Inferior parietal cortex (tissue), 1 donor: ENCODE measurements around the gene HMGCR.

Experiments
- DNase-seq: peaks from one replicate; pipeline ENCODE4 v3.0.0-alpha.2; 2016; ENCODE audit errors: extremely low spot score

HMGCR gene

DNA sequence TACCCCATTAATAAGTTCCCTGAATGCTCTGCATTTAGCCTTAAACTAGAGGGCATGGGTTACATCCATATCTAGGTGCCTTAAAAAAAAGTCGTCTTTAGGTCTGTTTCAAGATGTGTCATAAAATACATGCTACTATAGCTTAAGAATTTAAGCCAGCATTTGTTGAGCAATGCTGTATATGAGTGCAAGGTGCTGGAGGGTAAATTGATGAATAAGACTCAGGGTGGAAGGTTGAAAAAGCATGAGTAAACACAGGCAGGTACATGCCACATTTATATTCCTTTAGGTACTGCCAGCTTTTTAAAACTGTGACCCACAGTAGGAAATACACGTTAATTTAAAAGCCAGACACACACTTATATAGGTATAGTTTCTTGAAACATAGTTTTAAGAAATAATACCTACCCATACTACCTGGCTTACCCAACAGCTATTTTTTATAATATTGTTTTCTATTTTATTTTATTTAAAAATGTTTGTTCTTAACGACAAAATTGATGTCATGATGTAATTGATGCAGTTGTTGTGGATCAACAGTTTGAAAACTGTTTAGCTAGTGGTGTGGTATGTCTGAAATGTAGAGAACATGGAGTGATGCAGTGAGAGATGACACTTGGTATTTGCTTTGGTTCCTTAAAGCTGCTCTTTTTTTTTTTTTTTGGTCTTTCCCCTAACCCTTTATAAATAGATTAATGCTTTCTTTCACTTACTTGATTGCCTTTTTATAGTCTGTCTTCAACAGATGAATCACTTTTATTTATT, 3.9 kb downstream of the HMGCR start:
- DNase-seq, result no peak

DNA sequence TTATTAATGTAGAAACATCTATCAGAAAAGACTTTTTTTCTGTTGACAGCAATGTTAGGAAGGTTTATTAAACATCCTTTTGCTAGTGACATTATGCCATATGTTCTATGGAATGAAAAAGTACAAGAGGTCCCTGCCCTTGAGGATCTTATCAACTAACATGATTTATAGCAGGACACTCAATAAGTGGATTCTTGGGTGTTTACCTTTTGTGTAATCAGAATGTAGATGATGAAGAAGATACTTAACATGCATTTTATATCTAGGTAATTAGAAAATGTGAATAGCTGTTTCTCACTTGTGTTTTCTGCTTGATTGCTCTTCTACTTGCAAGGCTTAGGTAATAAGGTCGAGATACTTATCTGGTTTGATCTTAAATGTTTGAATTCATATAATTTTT, 4.9 kb downstream of the HMGCR start:
- DNase-seq, result no peak

DNA sequence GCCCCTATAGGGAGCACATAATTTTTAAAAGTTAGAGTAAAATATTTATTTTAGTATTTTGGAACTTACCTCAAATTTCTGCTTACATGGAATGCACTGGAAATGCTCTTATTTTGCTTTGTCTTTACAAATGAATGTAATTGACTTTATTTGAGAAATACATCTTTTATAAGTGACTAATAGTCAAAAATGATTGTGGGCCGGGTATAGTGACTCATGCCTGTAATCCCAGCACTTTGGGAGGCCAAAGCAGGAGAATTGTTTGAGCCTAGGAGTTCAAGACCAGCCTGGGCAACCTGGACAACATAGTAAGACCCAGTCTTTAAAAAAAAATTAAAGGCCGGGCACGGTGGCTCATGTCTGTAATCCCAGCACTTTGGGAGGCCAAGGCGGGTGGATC, 5.8 kb downstream of the HMGCR start:
- DNase-seq, result no peak

DNA sequence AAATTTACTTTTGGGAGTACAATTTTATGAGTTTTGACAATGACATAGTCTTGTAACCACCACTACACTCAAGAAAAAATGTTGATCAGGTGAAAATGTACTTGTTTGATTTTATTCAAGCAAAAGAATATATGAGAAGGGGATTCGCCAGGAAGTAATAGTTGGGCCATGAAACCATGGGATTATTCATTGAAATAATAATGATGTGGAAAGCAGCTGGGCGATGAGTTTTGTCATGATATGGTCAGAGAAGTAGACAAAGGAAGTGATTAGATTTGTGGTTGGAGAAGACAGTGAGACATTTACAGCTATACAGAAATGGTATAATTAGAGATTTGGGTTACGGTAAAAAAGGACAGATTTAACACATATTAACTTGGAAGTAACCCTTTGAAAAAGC, 11.2 kb downstream of the HMGCR start:
- no peak for DNase-seq

DNA sequence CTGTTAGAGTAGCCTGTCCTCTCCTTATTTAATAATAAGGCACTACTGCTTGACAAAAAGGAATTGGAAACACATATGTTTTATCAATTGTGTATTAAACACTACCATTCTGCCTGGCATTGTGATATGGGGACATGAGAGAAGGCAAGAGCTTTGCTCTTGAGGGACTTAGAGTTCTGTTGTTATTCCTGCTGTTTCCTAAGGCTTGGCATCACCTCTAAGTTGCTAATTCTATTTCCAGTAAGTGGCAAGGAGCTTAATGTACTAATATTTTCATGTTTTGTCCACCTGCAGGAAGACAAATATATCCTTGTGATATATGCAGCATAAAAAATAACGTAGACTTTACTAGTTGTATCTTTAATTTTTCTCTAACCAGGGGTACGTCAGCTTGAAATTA, 12.6 kb downstream of the HMGCR start:
- DNase-seq, result no peak

DNA sequence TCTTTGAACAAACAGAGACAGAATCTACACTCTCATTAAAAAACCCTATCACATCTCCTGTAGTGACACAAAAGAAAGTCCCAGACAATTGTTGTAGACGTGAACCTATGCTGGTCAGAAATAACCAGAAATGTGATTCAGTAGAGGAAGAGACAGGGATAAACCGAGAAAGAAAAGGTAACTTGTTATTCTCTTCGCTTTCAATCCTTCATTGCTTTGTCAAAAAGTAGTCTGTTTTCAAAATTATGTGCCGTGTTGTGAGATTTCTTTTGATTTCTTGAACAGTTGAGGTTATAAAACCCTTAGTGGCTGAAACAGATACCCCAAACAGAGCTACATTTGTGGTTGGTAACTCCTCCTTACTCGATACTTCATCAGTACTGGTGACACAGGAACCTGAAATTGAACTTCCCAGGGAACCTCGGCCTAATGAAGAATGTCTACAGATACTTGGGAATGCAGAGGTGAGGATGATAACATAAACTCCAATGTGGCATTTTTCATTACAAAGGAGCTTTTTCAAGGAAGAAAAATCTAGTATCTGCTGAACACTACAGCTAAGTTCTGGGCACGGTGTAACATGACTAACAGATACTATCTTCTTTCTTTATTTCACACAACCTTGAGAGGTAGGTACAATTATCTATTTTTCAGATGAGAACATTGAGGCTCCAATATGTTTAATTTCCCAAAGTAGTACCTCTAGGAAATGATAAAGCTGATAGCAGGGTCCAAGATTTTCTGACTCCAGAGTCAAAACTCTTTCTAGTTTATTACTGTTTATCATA, 14.3 kb downstream of the HMGCR start:
- DNase-seq, result no peak

DNA sequence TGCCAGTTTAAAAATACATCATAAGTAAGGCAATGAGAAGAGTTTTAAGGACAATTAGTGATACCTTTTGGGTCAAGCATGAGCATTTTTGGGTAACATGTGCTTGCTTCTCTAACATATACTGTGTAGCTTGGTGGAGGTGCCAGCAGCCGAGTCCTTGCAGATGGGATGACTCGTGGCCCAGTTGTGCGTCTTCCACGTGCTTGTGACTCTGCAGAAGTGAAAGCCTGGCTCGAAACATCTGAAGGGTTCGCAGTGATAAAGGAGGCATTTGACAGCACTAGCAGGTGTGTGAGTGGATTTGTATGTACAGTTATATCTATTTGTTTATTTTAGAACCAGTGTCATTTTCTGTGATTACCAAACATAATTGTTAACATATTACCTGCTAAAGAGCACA, 18.2 kb downstream of the HMGCR start:
- DNase-seq, result no peak

DNA sequence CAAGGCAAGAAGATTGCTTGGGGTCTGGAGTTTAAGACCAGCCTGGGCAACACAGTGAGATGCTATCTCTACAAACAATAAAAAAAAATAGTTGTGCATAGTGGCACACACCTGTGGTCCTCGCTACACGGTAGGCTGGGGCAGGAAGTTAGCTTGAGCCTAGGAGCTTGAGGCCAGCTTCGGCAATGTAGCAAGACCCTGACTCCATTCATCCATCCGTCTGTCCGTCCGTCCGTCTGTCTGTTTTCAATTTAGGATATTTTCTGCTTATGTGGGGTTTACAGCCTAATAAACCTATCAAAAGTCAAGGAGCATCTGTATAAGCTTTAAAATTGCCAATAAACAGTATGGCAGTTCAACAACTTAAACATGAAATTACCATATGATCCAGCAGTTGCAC, 19.7 kb downstream of the HMGCR start:
- no peak for DNase-seq

DNA sequence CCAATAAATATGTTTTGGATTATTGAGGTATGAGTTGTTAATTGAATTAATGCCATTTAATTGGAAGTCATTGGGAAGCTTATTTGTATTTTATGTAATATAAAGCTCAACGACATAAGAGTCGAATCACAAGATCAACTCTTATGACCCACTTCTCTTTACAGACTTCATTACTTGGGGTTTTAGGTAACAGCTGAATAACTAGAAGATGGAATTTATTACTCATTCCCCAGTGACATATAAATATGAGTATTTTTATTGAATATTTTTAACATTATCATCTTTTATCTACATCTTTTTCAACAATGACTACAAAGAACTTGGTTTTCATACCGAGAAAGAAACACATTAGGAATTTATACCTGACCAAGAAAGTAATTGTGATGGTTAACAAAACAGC, 21.1 kb downstream of the HMGCR start:
- no peak for DNase-seq

DNA sequence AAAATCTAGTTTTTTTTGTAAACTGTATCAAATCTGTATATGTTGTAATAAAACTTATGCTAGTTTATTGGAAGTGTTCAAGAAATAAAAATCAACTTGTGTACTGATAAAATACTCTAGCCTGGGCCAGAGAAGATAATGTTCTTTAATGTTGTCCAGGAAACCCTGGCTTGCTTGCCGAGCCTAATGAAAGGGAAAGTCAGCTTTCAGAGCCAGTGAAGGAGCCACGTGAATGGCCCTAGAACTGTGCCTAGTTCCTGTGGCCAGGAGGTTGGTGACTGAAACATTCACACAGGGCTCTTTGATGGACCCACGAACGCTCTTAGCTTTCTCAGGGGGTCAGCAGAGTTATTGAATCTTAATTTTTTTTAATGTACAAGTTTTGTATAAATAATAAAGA, 24.3 kb downstream of the HMGCR start:
- DNase-seq, result no peak

DNA sequence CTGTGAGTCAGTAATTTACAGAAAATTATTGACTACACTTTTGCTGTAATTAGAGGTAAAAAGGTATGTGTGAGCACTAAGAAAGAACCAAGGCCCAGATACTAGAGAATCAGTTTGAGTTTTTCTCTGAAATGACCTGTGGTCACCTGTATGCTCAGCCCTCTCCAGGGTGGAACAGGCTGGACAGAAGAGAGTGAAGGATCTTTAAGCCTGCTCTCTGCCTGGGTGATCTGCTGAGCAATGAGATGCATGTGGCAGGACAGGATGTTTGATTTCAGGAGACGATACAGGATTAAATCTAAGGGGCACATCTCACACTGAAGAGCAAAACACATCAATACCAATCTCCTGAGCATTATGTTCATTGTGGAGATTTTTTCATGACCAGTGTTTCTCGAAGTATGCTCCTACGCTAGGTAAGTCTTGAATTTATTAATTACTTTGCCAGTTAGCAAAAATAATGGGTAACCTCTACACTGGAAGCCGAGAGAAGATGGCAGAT, 25.5 kb downstream of the HMGCR start:
- DNase-seq, result no peak

DNA sequence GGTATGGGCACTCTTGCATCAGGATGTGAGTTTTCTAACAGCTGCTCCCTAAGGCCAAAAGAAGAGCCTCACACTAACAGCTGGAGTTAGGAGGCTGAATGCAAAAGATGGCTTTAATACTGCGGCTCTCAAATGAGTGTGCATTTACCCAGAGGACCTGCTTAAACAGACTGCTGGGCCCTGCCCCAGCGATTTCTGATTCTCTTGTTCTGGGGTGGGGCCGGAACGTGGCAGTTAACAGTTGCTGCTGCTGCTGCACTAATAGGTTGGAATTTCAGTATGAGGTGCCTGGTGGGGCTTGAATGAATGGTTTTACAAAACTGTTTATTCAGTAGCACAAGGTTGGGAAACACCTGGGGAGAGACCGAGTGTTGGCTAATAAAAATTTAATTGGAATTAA, 26.1 kb downstream of the HMGCR start:
- no peak for DNase-seq

DNA sequence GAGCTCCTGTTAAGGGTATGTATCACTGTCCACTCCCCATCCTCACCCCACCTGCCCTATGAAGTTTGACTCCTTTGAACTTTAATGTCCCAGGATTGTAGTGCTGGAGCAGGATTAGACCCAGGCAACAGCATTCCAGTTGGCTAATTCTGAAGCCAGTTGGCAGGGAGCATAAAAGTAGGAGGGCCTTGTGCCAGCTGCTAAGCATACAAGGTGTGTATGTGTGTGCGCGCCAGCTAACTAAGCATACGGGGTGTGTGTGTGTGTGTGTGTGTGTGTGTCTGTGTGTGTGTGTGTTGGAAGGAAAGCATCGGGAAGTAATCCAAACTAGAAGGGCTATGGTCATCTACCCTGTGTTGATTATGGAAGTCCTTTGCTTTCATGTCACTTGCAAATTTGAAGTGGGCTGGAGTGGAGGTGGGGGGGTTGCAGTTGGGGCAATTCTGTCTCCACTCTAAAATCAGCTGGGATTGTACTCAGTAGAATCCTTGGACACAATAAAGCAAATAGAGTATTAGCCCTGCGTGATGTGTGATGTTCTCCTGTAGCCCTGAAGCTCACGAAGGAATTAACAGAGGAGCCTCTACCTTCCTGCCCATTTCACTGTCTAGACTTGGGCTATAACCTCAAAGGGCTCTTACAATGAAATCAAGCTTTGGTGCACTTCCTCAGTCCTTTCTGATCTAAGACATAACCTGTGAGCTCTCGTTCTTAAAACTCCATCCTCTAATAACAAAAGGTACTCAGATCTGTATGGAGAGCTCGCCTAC, 26.9 kb downstream of the HMGCR start:
- no peak for DNase-seq

DNA sequence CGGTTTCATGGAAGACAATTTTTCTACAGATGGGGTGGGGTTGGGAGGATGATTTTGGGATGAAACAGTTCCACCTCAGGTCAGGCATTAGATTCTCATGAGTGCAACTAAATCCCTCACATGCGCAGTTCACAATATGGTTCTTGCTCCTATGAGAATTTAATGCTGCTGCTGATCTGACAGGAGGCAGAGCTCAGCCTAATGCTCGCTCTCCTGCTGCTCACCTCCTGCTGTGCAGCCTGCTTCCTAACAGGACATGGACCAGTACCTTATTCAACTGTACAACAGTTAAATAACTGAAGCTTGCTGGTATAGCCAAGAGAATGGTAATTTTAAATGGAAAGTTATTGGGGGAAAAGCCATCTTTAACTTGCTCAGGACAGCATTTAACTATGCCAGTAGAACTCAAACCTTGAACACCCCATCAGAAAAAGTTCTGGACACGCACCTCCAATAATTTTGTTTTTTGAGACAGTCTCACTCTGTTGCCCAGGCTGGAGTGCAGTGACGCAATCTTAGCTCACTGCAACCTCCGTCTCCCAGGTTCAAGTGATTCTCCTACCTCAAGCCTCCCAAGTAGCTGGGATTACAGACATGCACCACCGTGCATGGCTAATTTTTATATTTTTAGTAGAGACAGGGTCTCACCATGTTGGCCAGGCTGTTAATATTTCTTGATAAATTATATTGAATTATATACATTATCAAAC, 27.7 kb downstream of the HMGCR start:
- DNase-seq, result no peak

DNA sequence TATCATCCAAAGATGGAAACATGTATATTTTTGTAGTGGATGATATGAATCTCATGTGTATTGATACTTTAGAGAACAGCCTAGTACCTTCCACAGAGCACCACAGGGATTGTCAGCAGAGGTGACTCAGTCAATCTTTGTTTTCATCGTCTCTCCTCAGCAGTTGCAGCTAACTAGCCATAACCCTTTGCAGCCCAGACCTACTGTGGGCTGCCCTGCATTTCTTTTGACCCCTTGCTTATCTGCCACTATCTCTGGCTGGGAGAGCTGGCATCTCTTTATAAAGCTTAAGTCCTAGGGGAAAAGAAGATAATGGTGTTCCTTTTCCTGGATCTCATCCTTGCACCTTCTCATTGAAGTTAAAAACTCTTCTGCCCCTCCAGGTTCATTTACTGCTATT, 28.7 kb downstream of the HMGCR start:
- DNase-seq, result no peak

DNA sequence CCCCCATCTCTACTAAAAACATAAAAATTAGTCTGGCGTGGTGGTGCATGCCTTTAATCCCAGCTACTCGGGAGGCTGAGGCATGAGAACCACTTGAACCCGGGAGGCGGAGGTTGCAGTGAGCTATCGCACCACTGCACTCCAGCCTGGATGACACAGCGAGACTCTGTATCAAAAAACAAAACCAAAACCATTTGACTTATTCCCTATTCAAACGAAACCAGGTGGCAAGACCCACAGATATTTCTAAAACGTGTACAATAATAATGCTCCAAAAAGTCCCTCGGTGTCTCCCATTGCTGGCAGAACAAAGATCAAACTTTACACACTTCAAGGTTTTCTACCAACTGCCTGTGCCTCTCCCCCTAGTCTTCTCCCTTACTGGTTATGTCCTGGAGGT, 29.8 kb downstream of the HMGCR start:
- DNase-seq, result no peak

DNA sequence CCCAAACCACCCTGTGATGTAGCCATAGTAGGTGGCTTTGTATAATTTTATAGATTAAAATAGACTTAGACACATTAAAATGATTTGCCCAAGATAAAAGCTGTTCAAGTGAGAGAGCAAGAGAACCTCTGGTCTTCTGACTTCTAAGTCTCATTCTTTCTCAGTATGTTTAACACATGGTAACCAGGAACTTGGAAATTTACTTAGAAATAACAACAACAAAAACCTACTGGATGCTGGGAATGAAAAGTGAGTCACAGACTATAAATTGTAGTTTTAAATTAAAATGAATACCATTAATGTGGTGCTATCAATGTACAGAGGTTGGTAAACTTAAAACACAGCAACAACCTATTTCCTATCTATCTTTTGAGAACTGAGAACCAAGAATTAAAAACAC, 30.4 kb downstream of the HMGCR start:
- no peak for DNase-seq

DNA sequence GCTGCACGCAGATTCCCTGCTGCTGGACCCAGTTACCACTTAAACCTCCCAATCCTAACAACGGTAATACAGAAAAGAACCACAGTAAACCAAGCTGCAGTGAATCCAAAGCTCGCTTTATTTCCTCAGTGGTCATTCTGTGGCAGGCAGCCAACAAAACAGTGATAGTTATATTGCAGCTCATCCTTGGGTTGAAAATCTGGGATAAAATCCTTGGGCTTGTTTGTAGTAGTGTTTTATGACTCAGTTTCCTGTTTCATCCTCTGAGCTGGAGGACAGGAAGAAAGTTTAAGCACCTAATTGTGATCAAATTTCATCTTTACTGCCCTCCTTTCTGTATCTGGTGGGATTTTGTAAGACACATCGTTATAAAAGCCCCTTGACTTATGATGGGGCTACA, 31.4 kb downstream of the HMGCR start:
- DNase-seq, result no peak

DNA sequence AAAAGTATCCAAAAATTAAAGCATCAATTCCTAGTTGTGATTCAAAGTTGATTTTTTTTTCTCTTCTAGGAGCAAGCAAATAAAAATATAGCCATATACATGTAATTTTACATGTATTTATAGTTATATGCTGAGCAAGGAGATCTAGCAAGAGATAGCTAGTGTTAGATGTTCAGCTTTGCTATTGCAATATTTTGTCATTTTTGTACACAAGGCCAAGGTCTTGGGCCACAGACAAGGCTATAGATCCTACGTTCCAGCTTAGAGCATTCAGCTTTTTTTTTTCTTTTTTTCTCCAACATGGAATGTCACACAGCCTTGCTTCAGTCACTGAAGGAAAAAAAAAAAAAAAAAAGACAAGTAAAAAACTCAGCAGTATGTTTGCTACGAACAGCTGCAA, 36.8 kb downstream of the HMGCR start:
- no peak for DNase-seq

DNA sequence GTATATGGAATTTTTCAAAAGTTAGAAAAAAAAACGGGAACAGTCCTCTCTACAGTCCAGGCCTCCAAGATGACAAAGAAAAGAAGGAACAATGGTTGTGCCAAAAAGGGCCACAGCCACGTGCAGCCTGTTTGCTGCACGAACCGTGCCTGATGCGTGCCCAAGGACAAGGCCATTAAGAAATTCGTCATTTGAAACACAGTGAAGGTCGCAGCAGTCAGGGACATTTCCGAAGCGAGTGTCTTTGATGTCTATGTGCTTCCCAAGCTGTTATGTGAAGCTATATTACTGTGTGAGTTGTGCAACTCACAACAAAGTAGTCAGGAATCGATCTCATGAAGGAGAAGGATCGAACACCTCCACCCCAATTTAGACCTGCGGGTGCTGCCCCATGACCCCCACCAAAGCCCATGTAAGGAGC, 37.4 kb downstream of the HMGCR start:
- DNase-seq, result no peak

DNA sequence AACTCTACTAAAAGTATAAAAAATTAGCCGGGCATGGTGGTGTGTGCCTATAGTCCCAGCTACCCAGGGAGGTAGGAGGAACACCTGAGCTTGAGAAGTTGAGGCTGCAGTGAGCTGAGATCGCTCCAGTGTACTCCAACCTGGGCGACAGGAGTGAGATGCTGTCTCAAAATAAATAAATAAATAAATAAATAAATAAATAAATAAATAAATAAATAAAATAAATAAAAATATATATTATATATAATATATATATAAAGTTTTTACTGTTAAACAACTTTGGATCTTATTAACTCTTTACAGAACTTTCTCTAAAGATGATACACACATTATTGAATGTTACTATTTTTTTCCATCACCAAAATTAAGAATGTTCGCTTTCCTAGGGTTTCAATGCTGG, 38.4 kb downstream of the HMGCR start:
- no peak for DNase-seq

DNA sequence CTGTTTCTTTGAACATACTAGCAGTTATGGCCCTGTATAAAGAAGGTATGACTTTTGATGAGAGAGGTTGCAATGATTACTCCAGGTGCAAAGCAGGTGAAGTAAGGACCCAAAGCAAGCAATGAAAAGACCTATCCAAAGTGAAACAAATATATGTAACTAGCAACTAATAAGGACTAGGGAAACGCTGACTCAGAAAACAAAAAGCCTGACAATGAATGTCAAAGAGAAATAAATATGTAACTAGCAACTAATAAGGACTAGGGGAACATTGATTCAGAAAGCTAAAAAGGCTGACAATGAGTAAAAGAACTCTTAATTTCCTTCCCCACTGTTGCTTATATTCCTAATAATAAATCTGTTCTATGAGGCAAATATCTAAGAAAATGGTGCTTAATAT, 43.1 kb downstream of the HMGCR start:
- no peak for DNase-seq
